Measurements from ENCODE around the gene RXRA. TPM values are rescaled to one million over a fixed set of nuclear protein-coding genes. Genes with fewer than 3 reads are reported as not detected.

Gene RXRA
- polyA plus RNA-seq, 3 donors, result 15.8 to 91.0 (median 23.2) TPM

- no peak overlapping the region for H2AFZ ChIP-seq (ENCODE audit: insufficient read depth, low read depth, low read length, poor library complexity, severe bottlenecking)
- H3K27me3 ChIP-seq (ENCODE audit: control insufficient read depth in 2 of 2, insufficient read depth in 2 of 2, low read length in 2 of 2), result no peaks in the 10 kb centered on the region
- Mint-ChIP-seq H3K27ac (peak overlapping the region; percentile 92 to 97 (median 96)), H3K4me1 (peaks cover 76% of the 10 kb centered on the region), H3K27me3 (ENCODE audit: low read depth in 3 of 3) (no peaks in the 10 kb centered on the region), H3K4me3 (no peak overlapping the region), H3K36me3 (peaks cover 14 to 24% of the 10 kb centered on the region in 2 donors), H3K9me3 (no peaks in the 10 kb centered on the region)
- no peak overlapping the region for H3K4me2 ChIP-seq (replicated peaks; ENCODE audit: extremely low read depth, low read length, poor library complexity, severe bottlenecking)
- H3K9me3 ChIP-seq (replicated peaks in 1 of 2; ENCODE audit: control insufficient read depth in 1 of 2, insufficient read depth in 1 of 2, low read length in 2 of 2), result no peaks in the 10 kb centered on the region
- H3K79me2 ChIP-seq (ENCODE audit: insufficient read depth, low read length), result peaks cover 99% of the 10 kb centered on the region
- TF ChIP-seq CTCF (IDR thresholded peaks at IDR 0.05), result no peak
- H3K4me1 ChIP-seq (ENCODE audit: control insufficient read depth in 1 of 2, insufficient read depth in 2 of 2, low read length in 2 of 2), result peaks cover 73 to 100% of the 10 kb centered on the region in 2 donors
- H4K20me1 ChIP-seq (ENCODE audit: insufficient read depth, low read length), result peaks cover 60% of the 10 kb centered on the region
- DNase-seq, result no peak
- 88% methylated on average over 8 of the region's 13 CpGs for WGBS (ENCODE audit: insufficient coverage)
- peaks cover 0 to 6% of the 10 kb centered on the region in 2 donors for H3K36me3 ChIP-seq (replicated peaks in 1 of 2; ENCODE audit: control insufficient read depth in 1 of 2, insufficient read depth in 2 of 2, low read length in 2 of 2)
- peak overlapping the region; percentile 85 to 99 for H3K27ac ChIP-seq (ENCODE audit: low read depth in 1 of 2, low read length in 2 of 2)
- intact Hi-C loops (cut with micrococcal nuclease), result loop anchor here in 1 of 2 donors (5.0 kb wide), 1 partner anchor 37 kb away; the partner anchor contains the start of gene RXRA
- H3K4me3 ChIP-seq (replicated peaks in 1 of 3; ENCODE audit: low read depth in 2 of 3, low read length in 3 of 3), result no peak overlapping the region
- peak overlapping the region; percentile 75 for H3K9ac ChIP-seq (ENCODE audit: insufficient read depth, low read length, poor library complexity, severe bottlenecking)
Measured at GRCh38 chr9:134364391-134365114, 38.3 kb downstream of the RXRA start.

GRCh38 chr9:134365115-134365596 is 38.9 kb downstream of the RXRA start:
- Histone ChIP-seq H3K27ac (ENCODE audit: low read depth in 1 of 2, low read length in 2 of 2) (peak overlapping the region; percentile 85 to 99), H3K9ac (ENCODE audit: insufficient read depth, low read length, poor library complexity, severe bottlenecking) (peak overlapping the region; percentile 75), H2AFZ (ENCODE audit: insufficient read depth, low read depth, low read length, poor library complexity, severe bottlenecking) (no peak overlapping the region), H4K20me1 (ENCODE audit: insufficient read depth, low read length) (peaks cover 54% of the 10 kb centered on the region), H3K36me3 (replicated peaks in 1 of 2; ENCODE audit: control insufficient read depth in 1 of 2, insufficient read depth in 2 of 2, low read length in 2 of 2) (peaks cover 0 to 6% of the 10 kb centered on the region in 2 donors), H3K79me2 (ENCODE audit: insufficient read depth, low read length) (peaks cover 99% of the 10 kb centered on the region), H3K9me3 (replicated peaks in 1 of 2; ENCODE audit: control insufficient read depth in 1 of 2, insufficient read depth in 1 of 2, low read length in 2 of 2) (no peaks in the 10 kb centered on the region), H3K4me2 (replicated peaks; ENCODE audit: extremely low read depth, low read length, poor library complexity, severe bottlenecking) (peak overlapping the region; percentile 70), H3K27me3 (ENCODE audit: control insufficient read depth in 2 of 2, insufficient read depth in 2 of 2, low read length in 2 of 2) (no peaks in the 10 kb centered on the region), H3K4me3 (replicated peaks in 1 of 3; ENCODE audit: low read depth in 2 of 3, low read length in 3 of 3) (peak overlapping the region in 1 of 3 experiments; percentile 66), H3K4me1 (ENCODE audit: control insufficient read depth in 1 of 2, insufficient read depth in 2 of 2, low read length in 2 of 2) (peaks cover 73 to 100% of the 10 kb centered on the region in 2 donors)
- peak overlapping the region in 1 of 2 donors; percentile 15 for H3K4me3 Mint-ChIP-seq
- H3K36me3 Mint-ChIP-seq, result peaks cover 14 to 24% of the 10 kb centered on the region in 2 donors
- DNase-seq, result no peak
- intact Hi-C loops (cut with micrococcal nuclease), result loop anchor here in 1 of 2 donors (5.0 kb wide), 1 partner anchor 38 kb away; the partner anchor contains the start of gene RXRA
- H3K27me3 Mint-ChIP-seq (ENCODE audit: low read depth in 3 of 3), result no peaks in the 10 kb centered on the region
- 97% methylated on average over 21 of the region's 21 CpGs for WGBS (ENCODE audit: insufficient coverage)
- H3K4me1 Mint-ChIP-seq, result peaks cover 76% of the 10 kb centered on the region
- peak overlapping the region; percentile 92 to 97 (median 96) for H3K27ac Mint-ChIP-seq
- TF ChIP-seq CTCF (IDR thresholded peaks at IDR 0.05), result no peak
- no peaks in the 10 kb centered on the region for H3K9me3 Mint-ChIP-seq
